ENCODE measurements around the gene TREML4. TPM values are rescaled to one million over a fixed set of nuclear protein-coding genes. Genes with fewer than 3 reads are reported as not detected.

The TREML4 gene
- total and polyA plus RNA-seq, 9 of the 15 experiments (the other 6 are each of a cell fraction or from before 2014, with no cell fraction given): not detected

- peak in 1 of 3 experiments; percentile 11 for TF ChIP-seq YY1 (IDR thresholded peaks at IDR 0.05; ENCODE audit: borderline replicate concordance in 1 of 3, control insufficient read depth in 1 of 3, extremely low read depth in 1 of 3, insufficient read depth in 3 of 3, insufficient read length in 1 of 3, insufficient replicate concordance in 2 of 3, low read depth in 1 of 3, low read length in 2 of 3)
- TF ChIP-seq NFE2L1 (tag; IDR thresholded peaks at IDR 0.05; ENCODE audit: borderline replicate concordance, low read depth): no peak
- no peak for TF ChIP-seq SMARCA5 (IDR thresholded peaks at IDR 0.05)
- TF ChIP-seq MYNN (IDR thresholded peaks at IDR 0.05): no peak
- TF ChIP-seq MYNN (CRISPR knock-in tag; IDR thresholded peaks at IDR 0.05): no peak
- TF ChIP-seq, protein P1, sequence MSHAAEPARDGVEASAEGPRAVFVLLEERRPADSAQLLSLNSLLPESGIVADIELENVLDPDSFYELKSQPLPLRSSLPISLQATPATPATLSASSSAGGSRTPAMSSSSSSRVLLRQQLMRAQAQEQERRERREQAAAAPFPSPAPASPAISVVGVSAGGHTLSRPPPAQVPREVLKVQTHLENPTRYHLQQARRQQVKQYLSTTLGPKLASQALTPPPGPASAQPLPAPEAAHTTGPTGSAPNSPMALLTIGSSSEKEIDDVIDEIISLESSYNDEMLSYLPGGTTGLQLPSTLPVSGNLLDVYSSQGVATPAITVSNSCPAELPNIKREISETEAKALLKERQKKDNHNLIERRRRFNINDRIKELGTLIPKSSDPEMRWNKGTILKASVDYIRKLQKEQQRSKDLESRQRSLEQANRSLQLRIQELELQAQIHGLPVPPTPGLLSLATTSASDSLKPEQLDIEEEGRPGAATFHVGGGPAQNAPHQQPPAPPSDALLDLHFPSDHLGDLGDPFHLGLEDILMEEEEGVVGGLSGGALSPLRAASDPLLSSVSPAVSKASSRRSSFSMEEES (CRISPR knock-in tag; IDR thresholded peaks at IDR 0.05): no peak
- TF ChIP-seq TFAP4 (CRISPR knock-in tag; IDR thresholded peaks at IDR 0.05; ENCODE audit: borderline replicate concordance): peak; percentile 75; the same call in 1 of the 2 replicates
- peak; percentile 75 for TF ChIP-seq SPI1 (IDR thresholded peaks at IDR 0.05; ENCODE audit: borderline replicate concordance, low read depth, low read length)
- no peak for TF ChIP-seq PPARD (CRISPR knock-in tag; IDR thresholded peaks at IDR 0.05)
- TF ChIP-seq, protein P2, sequence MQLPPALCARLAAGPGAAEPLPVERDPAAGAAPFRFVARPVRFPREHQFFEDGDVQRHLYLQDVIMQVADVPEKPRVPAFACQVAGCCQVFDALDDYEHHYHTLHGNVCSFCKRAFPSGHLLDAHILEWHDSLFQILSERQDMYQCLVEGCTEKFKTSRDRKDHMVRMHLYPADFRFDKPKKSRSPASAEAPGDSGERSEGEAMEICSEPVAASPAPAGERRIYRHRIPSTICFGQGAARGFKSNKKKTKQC (CRISPR knock-in tag; IDR thresholded peaks at IDR 0.05): 0 out of 2 replicates have a peak, but pooled peaks have one; percentile 51
- no peak for TF ChIP-seq HNRNPL (IDR thresholded peaks at IDR 0.05; ENCODE audit: low read depth, low read length)
- TF ChIP-seq SNRNP70 (optimal IDR thresholded peaks at IDR 0.05; ENCODE audit: low read depth, low read length): no peak
- no peak for TF ChIP-seq MYC (IDR thresholded peaks at IDR 0.05; ENCODE audit: low read depth, low read length)
- no peak for TF ChIP-seq MYC (CRISPR knock-in tag; IDR thresholded peaks at IDR 0.05; ENCODE audit: borderline replicate concordance, low read depth)
- peak in 1 of 2 experiments; percentile 60; a peak in 2 of 4 replicates for TF ChIP-seq MAZ (CRISPR knock-in tag; conservative IDR thresholded peaks at IDR 0.05 in 1 of 2, IDR thresholded peaks at IDR 0.05 in 1 of 2)
- peak in 1 of 2 experiments; percentile 85; a peak in 1 of 4 replicates for TF ChIP-seq SRF (CRISPR knock-in tag; IDR thresholded peaks at IDR 0.05)
- peak; percentile 30; the same call in 1 of the 2 replicates for TF ChIP-seq CTBP1 (IDR thresholded peaks at IDR 0.05; ENCODE audit: borderline replicate concordance)
- TF ChIP-seq ZNF175 (CRISPR knock-in tag; IDR thresholded peaks at IDR 0.05; ENCODE audit: low read depth): 0 out of 2 replicates have a peak, but pooled peaks have one; percentile 22
- TF ChIP-seq, protein P3, sequence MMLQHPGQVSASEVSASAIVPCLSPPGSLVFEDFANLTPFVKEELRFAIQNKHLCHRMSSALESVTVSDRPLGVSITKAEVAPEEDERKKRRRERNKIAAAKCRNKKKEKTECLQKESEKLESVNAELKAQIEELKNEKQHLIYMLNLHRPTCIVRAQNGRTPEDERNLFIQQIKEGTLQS (IDR thresholded peaks at IDR 0.05): no peak
- TF ChIP-seq, protein P3 (CRISPR knock-in tag; conservative IDR thresholded peaks at IDR 0.05): no peak
- peak; percentile 43 for TF ChIP-seq HMGN3 (IDR thresholded peaks at IDR 0.05; ENCODE audit: borderline replicate concordance, extremely low read depth, insufficient read length, low read depth, low read length)
- TF ChIP-seq ZC3H8 (IDR thresholded peaks at IDR 0.05): 0 out of 2 replicates have a peak, but pooled peaks have one; percentile 19
Measured at GRCh38 chr6:41200901-41201763, 27.0 kb upstream of the TREML4 start, which contains the start of gene TREML2 (continued).
